Spinal cord (tissue), 10 donors: ENCODE results near the gene LRMDA. TPM values are rescaled to one million over a fixed set of nuclear protein-coding genes. Genes with fewer than 3 reads are reported as not detected.
A peak's percentile ranks its signal among the peaks of the same experiment; 100 is the strongest.

Experiments used
- DNase-seq, 6 donors: peaks; one replicate each; pipeline versions ENCODE4 v3.0.0 to v3.0.0-alpha.2; 2013 to 2015; ENCODE audit warnings: low spot score in 6 of 6, low read depth in 4 of 6
- H3K27ac ChIP-seq: one replicate; pipeline ENCODE4 v1.5.1; 2013; ENCODE audit warnings: low read depth, low read length, control low read depth
- H3K27me3 ChIP-seq: one replicate; pipeline ENCODE4 v1.6.1; 2013; ENCODE audit warnings: low read length; ENCODE audit not compliant: control insufficient read depth, insufficient read depth
- H3K36me3 ChIP-seq: one replicate; pipeline ENCODE4 v1.6.1; 2013; ENCODE audit warnings: low read length; ENCODE audit not compliant: control insufficient read depth, insufficient read depth
- H3K4me1 ChIP-seq: one replicate; pipeline ENCODE4 v1.6.1; 2013; ENCODE audit warnings: low read length; ENCODE audit not compliant: control insufficient read depth, insufficient read depth
- H3K4me3 ChIP-seq: one replicate; pipeline ENCODE4 v1.5.1; 2013; ENCODE audit warnings: low read depth, low read length, control low read depth
- H3K9me3 ChIP-seq: one replicate; pipeline ENCODE4 v1.6.1; 2013; ENCODE audit warnings: low read length; ENCODE audit not compliant: control insufficient read depth, insufficient read depth
- WGBS: methylation state at CpG from one replicate; pipeline ENCODE4 v1.1.5; 2013; ENCODE audit warnings: missing lambda C conversion rate; ENCODE audit not compliant: insufficient coverage; 5-methylcytosine and 5-hydroxymethylcytosine counted together
- polyA plus RNA-seq, 2 donors: library from polyadenylated mRNA; unstranded; fragments of 120-200 nt; gene quantifications; one replicate each; pipeline ENCODE4 v1.2.1, GENCODE V29; 2013; ENCODE audit not compliant: insufficient read length in 2 of 2
- total RNA-seq, 2 donors: library from RNA; depleted of rRNA in 1 of 2; stranded (reverse); fragments of 120-200 nt in 1 of 2; fragments of >200 nt in 1 of 2; gene quantifications; one replicate each; pipeline versions ENCODE4 v1.2.3 to v1.2.4, GENCODE V29; 2013 to 2014
- donor health status: healthy.

LRMDA gene
- total and polyA plus RNA-seq, 4 donors = 5.6 to 9.9 (median 7.2) TPM

DNA sequence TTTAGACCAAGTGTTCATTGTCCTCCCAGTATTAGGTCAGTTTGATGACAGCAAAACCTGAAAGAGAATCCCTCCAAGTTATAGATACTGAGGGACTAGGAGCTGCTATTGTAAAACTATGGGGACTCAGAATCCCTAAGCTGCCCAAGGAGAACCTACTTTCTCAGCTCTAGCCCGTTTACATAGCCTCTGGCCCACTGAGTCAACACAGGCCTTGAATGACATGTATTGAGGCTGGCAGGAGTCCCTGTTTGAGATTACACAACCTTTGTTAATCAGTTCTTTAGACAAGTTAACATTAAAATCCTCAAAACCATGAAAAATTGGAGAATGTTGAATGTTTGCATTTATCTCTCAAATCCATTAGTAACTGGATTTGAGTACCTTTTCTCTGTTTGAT is 1127.2 kb downstream of the LRMDA start:
- Histone ChIP-seq H3K4me1 (peaks cover 16% of the 10 kb centered on the region), H3K27me3 (peaks cover 2% of the 10 kb centered on the region), H3K36me3 (no peaks in the 10 kb centered on the region), H3K9me3 (no peaks in the 10 kb centered on the region), H3K4me3 (no peak overlapping the region), H3K27ac (no peak overlapping the region)
- no peak for DNase-seq
- no CpG with 5 or more reads among the region's 1 CpG for WGBS

DNA sequence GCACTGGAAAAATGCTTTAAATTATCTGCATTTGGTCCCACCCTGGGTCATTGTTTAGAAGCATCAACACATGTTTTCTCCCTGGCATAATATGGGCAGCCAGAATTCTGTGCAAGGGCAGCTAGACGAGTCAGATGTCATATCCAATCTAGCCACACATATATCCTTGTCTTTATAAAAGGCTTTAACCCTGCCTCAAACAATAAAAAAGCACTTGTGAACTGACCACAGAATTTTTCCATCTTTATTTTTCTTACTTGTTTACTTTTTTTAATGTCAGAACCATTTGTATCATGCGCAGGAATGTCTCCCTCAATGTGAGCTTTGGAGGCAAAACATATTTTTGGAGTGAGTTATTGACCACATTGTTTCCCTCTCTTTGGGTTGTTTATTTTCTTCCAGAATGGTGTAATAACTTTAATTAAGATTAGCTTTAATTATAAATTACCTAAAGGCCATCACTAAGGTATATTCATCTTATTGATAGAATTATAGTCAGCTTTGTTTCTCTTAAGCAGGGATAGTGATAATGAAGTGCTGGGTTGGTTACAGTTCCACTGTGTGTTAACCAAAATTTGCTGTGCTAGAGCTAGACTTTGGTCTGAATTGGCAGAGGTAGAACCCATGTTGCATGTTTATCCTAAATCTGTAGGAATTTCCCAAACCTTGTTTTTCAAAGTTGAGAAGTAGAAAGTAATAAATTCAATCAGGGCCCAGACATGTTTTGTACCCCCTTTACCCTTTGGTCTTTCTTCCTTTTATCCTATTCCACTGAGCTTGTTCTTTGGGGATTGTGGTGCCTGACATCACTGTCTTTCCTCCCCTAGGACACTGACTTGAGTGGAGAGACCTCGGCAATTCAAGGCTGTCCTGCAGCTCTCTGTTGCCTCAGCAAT is 1127.8 kb downstream of the LRMDA start:
- Histone ChIP-seq H3K27ac (no peak overlapping the region), H3K36me3 (no peaks in the 10 kb centered on the region), H3K4me3 (no peak overlapping the region), H3K27me3 (peaks cover 2% of the 10 kb centered on the region), H3K4me1 (peaks cover 10% of the 10 kb centered on the region), H3K9me3 (no peaks in the 10 kb centered on the region)
- 100% methylated on average over 1 of the region's 3 CpGs for WGBS
- no peak for DNase-seq

DNA sequence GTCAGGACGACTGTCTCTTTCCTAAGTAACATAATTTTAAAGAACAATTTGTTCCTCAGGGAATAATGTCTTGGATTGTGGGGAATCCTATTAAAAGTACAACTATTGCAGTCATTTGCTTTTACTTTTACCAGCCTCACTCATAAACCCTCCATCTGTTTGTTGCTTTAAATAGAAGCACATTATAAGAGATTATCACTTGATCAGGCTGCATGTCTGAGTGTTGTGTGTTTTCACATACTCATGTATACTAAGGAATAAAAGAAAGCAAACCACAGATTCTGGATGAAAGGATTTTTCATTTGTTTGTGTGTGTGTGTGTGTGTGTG is 1128.4 kb downstream of the LRMDA start:
- H3K36me3 ChIP-seq = no peaks in the 10 kb centered on the region
- H3K27me3 ChIP-seq = no peaks in the 10 kb centered on the region
- no peak overlapping the region for H3K27ac ChIP-seq
- no peak overlapping the region for H3K4me3 ChIP-seq
- peak in 2 of 6 donors; percentile 32 to 64 for DNase-seq
- no CpG with 5 or more reads among the region's 1 CpG for WGBS
- H3K4me1 ChIP-seq = peaks cover 6% of the 10 kb centered on the region
- no peaks in the 10 kb centered on the region for H3K9me3 ChIP-seq

DNA sequence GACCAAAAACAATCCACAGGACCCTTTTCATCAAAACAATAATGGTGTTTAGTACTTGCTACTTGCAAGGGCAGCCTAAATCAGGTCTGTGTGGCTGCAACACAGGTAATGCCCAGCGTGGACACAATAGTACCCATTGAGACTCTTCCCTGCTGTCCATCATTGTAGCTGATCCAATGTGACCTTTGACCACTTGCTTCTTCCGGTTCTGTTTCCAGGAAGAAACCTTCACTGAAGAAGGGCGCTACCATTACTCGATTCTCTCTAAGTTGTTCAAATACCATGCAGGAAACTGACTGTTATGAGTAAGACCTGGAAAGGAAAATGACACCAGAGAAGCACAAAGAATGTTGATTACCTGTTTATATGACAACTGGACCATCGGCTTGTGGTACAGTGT is 1128.9 kb downstream of the LRMDA start:
- 100% methylated on average over 1 of the region's 5 CpGs for WGBS
- no peaks in the 10 kb centered on the region for H3K36me3 ChIP-seq

DNA sequence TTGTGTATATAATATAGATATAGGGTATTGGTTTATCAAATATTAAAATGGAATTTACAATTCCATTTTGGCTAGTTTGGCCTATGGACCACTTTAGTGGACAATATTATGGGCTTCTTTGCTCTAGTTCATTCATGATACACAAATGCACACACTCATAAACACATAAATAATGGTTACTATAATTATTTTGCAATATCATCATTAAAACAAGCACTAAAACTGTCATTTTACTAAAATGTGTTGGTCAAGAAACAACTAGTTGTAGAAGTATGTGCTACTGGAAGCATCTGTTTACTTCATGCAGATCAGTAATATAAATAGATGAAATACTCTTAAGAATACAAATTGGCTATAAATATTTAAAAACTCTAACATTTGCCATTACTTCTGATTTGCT is 1131.9 kb downstream of the LRMDA start:
- H3K9me3 ChIP-seq = no peaks in the 10 kb centered on the region
- H3K27me3 ChIP-seq = no peaks in the 10 kb centered on the region
- H3K36me3 ChIP-seq = no peaks in the 10 kb centered on the region
- H3K4me1 ChIP-seq = no peaks in the 10 kb centered on the region
- H3K27ac ChIP-seq = no peak overlapping the region
- DNase-seq = no peak
- H3K4me3 ChIP-seq = no peak overlapping the region

More for the DNA sequence above, 1128.9 kb downstream of the LRMDA start:
- Histone ChIP-seq H3K27ac (no peak overlapping the region), H3K4me1 (peaks cover under 1% of the 10 kb centered on the region), H3K27me3 (no peaks in the 10 kb centered on the region), H3K9me3 (no peaks in the 10 kb centered on the region), H3K4me3 (no peak overlapping the region)
- no peak for DNase-seq

DNA sequence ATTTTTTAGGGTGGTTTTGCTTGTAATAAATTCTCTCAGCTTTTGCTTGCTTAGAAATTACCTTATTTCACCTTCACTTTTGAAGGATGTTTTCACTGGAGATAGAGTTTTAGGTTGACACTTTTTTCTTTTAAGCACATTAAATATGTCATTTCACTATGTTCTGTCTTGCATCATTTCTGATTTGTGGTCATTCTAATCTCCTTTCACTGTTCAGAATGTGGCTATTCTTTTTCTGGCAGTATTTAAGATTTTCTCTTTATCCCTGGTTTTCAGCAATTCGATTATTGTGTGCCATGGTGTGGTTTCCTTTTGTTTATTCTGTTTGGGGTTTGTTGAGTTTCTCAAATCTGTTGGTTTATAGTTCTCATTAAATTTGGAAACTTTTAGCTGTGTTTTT is 1140.6 kb downstream of the LRMDA start:
- no peak overlapping the region for H3K4me3 ChIP-seq
- no peaks in the 10 kb centered on the region for H3K27me3 ChIP-seq
- no peaks in the 10 kb centered on the region for H3K4me1 ChIP-seq
- no peaks in the 10 kb centered on the region for H3K36me3 ChIP-seq
- no CpG with 5 or more reads among the region's 1 CpG for WGBS
- no peaks in the 10 kb centered on the region for H3K9me3 ChIP-seq
- H3K27ac ChIP-seq = no peak overlapping the region
- no peak for DNase-seq

DNA sequence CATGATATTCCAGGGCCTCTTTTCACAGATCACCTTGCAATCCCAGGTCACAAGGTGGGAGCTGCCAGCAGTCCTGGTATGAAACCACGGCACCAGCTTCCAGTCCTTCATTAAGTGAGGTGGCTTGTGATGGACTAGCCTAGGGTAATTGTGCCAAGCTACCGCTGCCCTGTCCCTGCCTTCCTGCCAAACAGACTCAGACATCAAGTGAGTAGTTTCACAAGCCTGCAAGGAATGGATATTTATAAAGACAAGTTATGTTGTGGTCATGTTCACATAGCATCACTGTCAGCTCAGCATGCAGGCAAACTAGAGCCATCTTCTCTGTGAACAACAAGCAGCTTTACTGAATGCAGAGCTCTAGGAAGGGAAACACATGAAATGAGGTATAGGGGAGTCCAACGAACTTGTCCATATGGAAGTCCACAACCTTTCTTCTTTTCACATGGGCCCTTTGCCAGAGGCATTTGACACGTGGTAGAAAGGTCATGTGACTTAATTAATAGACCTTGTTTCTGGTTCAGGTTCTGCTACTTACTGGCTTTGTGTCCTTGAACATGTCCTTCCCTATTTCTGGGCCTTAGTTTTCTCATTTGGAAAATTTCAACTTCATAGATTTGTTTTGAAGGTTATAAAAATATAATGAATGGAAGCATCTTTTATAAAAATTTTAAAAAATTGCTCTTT is 1145.0 kb downstream of the LRMDA start:
- DNase-seq = no peak
- WGBS = no CpG with 5 or more reads among the region's 4 CpGs
- Histone ChIP-seq H3K36me3 (no peaks in the 10 kb centered on the region), H3K4me3 (no peak overlapping the region), H3K4me1 (no peaks in the 10 kb centered on the region), H3K27me3 (no peaks in the 10 kb centered on the region), H3K9me3 (no peaks in the 10 kb centered on the region), H3K27ac (no peak overlapping the region)

DNA sequence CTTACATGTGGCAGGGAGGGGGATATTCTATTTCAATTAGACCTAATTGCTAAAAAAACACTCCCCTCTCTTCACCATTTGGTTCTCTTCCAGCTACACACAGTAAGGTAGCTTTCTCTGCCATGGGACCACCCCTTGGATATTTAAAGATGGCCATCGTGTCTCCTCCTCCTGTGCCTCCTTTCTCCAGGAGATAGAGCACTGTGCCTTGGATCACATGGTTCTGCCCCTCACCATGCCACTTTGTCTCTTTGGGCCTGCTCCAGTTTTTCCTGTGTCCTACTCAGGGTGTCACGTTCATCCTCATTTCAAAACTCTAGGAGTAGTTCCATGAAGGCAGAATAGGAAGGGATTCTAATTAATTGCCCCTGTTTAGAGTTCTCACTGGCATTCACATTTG is 1146.0 kb downstream of the LRMDA start:
- H3K36me3 ChIP-seq = no peaks in the 10 kb centered on the region
- 100% methylated on average over 1 of the region's 2 CpGs for WGBS
- no peaks in the 10 kb centered on the region for H3K9me3 ChIP-seq
- H3K4me3 ChIP-seq = no peak overlapping the region
- H3K4me1 ChIP-seq = no peaks in the 10 kb centered on the region
- H3K27me3 ChIP-seq = no peaks in the 10 kb centered on the region
- H3K27ac ChIP-seq = no peak overlapping the region
- no peak for DNase-seq

DNA sequence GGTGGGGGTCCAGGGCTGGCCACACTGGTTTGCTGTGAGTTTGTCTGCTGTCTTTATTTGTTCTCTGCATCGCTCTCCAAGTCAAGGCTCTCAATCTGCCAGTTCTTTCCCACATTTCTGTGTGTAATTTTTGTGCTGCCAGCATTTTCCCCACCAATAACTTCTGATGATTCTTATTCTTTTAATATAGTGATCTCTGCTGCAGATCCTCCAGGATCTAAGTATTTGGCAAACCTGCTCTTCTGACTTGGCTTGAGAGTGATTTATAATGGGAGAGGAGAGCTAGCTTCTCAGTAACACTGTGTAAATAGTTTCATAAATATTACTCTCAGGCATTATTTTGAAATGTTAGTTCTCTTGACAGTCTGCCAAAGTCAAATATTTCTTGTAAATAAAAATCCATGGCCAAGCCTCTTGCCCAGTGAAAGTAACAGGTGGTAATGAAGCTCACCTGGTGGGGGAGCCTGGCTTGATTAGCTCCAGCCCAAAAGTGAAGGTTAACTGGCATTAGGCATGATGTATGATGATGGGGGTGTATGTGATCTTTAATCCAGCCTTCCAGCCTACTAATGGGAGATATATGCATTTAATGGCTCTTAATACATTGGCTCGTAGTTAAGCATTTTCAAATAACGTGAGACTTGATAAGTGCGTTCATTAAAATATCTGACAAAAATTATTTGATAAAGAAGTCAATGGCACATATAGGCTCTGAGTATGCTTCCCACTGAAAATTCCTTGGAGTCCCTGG is 1150.3 kb downstream of the LRMDA start:
- no peak overlapping the region for H3K4me3 ChIP-seq
- H3K27me3 ChIP-seq = no peaks in the 10 kb centered on the region
- WGBS = no CpG with 5 or more reads among the region's 4 CpGs
- no peaks in the 10 kb centered on the region for H3K4me1 ChIP-seq
- no peak overlapping the region for H3K27ac ChIP-seq
- no peaks in the 10 kb centered on the region for H3K9me3 ChIP-seq
- H3K36me3 ChIP-seq = no peaks in the 10 kb centered on the region
- no peak for DNase-seq
